GM18870 (cell line): ENCODE data around the gene SCAF11.

Experiments used
- ATAC-seq: cut with Tn5 transposase; IDR thresholded peaks from one replicate; pipeline ENCODE4 v1.9.1; 2021; ENCODE audit warnings: moderate library complexity; ENCODE audit not compliant: unreplicated experiment

The SCAF11 gene

DNA sequence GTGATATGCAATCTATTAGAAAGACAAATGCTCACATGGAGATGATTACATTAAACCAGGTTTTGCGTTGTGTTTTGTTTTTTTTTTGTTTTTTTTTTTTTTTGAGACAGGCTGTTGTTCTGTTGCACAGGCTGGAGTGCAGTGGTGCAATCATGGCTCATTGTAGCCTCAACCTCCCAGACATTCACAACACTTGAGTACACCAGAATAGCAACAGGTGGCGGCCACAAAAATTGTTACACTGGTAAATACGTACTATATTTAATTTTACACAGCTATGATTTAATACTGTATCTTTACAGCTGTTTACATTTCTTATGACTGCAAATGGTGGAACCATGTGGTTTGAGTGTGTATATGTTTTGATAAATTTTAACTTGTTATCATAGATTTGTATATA lies 60.0 kb downstream of the SCAF11 start:
- ATAC-seq, result no peak

DNA sequence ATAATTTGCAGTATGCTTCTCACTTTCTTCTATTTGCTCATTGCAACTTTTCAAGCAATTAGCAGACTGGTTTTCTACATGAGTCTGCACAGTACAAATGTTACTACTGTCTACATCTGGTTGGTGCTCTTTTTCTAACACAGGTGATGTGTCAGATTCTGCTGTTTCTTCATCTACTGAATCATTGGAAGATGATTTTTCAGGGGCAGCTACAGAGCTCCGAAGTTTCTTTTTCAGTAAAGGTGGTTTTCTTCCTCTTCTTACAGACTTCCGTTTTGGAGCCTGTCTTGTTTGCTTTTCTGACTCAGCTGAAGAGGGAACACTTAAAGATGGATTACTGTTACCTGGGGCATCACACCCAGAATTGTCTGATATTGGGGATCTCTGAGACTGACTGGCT lies 62.1 kb downstream of the SCAF11 start:
- peak; percentile 65 for ATAC-seq

DNA sequence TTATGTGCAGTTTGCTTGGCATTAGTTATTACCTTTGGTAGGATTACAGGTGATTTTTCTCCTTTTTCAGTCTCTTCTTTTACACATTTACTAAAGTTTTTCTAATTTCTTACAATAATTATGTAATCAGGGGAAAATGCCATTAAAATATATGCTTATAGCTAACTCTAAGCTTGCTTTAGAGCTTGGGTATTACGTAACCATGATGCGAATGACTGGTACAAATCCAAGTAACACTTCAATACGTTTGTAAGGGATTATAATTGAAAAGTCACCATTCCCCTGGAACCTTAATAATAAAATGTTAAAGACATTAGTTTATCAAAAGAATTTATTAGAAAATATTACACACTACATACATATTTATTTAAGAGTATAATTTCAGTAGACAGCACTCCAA lies 71.6 kb downstream of the SCAF11 start:
- ATAC-seq, result no peak

DNA sequence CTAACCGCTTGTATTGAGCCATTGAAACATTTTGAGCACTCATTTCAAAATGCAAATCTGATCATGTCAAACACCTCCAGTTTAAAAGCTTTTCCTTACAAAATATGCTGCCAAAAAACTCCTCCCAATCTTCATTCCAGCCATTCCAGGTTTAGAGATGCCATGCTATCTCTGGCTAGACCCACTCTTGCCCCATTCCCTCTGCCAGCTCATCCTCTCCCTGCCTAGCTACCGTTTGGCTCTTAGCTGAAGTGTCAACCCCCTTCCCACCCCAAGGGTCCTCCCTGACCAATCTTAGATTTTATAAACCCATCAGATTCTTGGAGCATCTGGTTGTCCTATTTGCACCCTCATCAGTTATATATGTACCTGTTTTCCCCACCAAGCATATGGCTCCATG lies 75.0 kb downstream of the SCAF11 start:
- no peak for ATAC-seq

DNA sequence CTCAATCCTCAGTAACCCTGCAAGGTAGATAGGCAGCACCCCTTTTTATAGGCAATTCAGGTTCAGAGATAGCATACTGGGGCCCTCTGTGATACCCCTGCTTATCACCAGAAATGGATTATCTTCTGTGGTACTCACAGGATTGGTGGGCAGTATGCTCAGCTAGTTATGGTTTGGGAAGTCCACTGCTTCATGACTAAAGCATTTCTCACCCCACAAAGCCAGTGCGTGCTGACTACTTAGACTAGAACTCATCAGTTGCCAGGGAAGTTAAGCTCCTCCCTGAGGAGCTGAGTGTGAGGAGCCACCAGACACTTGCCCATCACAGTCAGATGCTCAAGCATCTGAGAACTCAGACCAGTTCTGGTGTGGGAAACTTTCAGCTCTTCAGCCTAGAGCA lies 76.3 kb downstream of the SCAF11 start:
- ATAC-seq, result no peak

DNA sequence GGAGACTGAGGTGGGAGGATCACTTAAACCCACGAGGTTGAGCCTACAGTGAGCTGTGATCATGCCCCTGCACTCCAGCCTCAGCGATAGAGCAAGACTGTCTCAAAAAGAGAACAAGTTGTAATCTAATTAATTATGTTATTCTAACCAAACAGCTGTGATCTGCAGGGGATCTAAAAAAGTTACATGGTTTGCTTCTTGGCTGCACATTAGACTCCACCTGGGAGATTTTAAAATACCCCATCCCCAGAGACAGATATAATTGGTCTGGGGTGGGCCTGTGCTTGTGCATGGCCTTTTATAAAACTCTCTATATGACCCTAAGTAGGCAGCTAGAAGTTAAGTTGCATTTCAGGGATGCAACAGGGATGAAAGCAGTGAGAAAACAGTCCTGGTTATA lies 76.7 kb downstream of the SCAF11 start:
- no peak for ATAC-seq

DNA sequence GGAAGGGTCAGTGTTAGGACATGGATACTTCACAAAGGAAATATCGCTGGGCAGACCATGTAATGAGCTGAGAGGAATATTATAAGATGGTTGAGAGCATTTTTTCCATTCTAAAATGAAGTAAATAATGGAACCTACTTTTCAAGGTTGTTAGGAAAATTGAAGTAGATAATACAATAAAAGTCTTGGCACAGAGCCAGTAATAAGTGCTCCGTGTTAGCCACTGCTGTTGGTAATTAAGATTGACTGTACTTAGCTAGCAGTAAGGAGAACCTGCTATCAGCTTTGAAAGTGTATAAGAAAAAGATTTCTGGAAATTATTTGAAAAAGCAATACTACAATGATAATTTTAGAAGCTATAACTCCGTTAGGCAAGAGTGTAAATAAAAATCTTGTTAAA lies 77.6 kb downstream of the SCAF11 start:
- ATAC-seq, result no peak

DNA sequence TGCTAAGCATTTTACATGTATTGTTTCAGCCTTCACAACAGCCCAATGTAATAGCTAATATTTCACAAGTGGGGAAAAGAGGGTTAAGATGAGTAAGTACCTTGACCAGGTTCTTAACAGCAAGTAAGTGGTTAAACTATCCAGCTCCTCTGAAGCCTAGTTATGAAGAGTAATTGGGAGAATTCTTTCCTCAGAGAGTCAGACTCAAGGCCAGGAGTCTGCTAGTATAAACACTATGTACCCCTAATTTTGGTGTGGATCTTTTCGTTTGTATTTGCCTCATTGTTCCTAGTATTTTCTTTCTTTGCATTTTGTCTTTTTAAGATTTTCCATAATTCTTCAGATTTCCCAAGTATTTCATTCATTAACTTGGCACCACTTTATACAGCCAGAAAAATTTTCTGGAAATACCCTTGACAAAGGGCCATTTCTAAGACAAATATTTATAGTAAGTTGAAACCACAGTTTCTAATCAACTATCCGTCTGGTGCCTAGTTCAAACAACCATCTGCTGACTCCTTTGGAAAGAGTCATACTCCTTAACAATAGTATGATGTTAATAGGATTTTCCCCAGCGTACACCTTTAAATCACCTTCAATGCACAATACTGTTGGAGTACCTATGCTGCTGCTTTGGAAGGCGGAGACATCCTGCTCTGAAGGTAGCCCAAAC lies 81.2 kb downstream of the SCAF11 start:
- ATAC-seq, result no peak

DNA sequence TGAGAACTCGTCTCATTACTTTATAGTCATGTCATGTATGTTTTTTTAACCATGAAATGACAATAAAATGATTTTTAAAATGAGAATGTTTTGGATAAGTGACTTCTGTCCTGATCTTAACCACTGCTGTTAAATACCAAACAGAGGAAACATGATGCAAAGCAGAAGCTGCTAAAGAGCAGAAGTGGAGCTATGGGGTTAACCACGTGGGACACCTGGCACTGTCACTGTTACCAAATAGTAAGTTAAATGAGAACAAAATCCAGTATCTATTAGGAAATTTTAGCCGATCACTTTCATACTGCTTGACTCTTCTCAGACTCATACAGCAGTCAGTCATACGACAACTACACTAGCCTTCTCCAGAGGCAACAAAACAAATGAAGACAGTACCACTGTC lies 82.4 kb downstream of the SCAF11 start:
- ATAC-seq, result peak; percentile 67

DNA sequence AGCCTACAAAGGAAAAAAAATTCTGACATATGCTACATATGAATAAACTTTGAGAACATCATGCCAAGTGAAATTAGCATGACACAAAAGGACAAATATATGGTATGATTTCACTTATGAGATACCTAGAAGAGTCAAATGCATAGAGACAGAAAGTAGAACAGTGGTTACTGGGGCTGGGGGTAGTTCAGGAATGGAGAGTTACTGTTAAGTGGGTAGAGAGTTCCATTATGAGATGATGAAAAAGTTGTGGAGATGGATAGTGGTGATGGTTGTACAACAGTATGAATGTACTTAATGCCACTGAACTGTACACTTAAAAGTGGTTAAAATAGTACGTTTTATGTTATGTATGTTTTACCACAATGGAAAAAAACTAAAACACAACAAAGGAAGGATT lies 92.3 kb downstream of the SCAF11 start:
- no peak for ATAC-seq

DNA sequence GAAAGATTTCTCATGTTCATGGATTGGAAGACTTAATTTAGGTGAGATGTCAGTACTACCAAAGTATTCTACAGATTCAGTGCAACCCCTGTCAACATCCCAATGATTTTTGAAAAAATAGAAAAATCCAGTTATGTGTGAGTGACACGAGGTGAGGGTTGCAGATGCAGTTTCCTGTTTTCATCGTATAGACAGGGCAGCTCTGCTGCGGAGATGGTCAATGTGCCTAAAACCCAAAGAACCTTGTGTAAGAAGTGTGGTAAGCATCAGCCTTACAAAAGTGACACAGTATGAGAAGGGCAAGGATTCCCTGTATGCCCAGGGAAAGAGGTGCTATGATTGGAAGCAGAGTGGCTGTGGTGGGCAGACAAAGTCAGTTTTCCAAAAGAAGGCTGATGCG lies 94.4 kb downstream of the SCAF11 start:
- no peak for ATAC-seq

DNA sequence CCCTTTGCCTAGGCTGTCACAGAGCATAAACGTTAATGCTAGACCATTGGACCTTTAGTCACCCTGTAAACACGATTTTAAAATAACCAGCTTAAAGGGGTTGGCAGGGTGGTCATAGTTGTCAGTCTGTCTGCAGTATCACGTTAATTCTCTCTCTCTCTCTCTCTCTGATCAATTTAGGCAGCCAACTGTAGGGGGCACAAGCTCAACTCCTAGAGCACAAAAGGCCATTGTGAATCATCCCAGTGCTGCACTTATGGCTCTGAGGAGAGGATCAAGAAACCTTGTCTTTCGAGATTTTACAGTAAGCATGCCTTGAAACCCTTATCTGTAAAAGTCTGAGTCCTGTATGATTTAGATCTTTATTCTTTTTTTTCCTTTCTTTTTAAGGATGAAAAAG lies 97.1 kb downstream of the SCAF11 start:
- no peak for ATAC-seq

DNA sequence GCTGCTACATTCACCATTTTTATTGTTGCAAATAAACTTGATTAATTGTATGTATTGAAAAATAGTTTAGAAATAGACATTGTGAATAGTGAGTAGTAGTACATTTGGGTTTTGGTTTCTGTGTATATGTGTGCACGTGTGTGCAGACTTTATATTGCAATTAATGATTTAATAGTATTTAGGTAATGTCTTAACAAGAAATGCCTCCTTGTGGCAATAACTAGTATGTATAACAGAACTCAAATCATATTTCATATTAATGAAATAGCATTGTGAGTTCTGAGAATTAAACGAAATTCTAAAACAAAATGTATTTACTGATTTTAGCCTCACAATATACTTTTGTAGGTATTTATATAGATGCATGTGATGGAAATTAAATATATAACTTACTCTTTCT lies 100.1 kb downstream of the SCAF11 start:
- ATAC-seq, result no peak

DNA sequence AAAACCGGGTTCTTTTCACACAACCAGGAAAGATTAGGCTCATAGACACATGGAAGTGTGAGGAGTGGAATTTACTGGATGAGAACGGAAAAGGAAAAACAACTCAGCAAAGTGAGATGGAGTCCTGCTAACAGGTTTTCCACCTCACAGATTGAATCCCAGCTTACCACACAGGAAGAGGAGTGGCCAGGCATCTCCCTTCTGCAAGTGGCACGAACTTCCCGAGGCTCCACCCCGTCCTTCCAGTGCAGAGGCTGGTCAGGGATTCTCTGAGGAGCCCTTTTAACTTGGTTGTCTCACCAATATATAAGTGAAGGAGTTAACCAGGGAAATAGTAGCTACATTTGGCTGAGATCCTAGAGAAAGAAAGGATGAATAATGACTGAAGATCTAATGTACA lies 102.8 kb downstream of the SCAF11 start:
- ATAC-seq, result no peak

DNA sequence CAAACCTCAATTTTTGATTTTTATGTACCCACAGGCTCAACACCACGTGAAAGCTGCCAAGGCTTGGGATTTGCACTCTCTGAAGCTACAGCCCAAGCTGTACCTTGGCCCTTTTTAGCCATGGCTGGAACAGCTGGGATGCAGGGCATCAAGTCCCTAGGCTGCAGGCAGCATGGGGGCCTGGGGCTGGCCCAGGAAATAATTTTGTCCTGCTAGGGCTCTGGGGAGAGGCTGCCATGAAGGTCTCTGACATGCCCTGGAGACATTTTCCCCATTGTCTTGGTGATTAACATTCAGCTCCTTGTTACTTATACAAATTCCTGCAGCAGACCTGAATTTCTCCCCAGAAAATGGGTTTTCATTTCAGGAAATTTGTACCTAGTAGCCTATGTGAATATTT lies 103.7 kb downstream of the SCAF11 start:
- no peak for ATAC-seq

DNA sequence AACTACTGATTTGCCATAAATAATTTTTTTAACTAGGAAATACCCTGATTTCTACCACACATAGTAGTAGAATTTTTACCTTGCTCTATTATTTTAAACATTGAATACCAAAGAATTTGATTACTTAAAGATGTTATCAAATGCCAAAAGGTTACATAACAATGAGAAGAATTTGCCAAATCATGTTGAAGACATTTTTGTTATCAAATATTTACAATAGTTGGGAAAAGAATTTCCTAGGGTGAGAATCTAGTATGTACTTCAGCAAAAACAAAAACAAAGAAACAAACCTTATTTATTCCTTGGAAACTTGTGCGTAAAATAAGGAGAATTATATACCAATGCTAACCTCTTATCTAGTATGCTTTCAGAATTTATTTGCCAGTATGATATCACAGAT lies 107.2 kb downstream of the SCAF11 start:
- ATAC-seq, result no peak

DNA sequence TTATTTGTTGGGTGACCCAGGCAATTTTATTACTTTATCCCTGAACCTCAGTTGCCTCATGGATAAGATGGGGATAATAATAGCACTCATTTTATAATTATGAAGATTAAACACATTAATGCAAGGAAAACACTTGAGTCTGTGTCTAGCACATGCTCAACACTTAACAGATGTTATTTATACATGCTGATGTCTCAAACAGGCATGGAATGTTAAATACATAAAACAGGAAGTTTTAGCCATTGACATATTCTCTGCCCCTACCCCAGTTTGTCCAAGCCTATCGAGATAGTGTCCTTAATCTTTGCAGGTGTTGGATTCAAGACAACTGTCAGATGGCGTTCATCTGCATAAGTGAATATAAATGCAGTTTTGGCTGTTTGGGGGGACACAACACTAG lies 109.8 kb downstream of the SCAF11 start:
- ATAC-seq, result no peak

DNA sequence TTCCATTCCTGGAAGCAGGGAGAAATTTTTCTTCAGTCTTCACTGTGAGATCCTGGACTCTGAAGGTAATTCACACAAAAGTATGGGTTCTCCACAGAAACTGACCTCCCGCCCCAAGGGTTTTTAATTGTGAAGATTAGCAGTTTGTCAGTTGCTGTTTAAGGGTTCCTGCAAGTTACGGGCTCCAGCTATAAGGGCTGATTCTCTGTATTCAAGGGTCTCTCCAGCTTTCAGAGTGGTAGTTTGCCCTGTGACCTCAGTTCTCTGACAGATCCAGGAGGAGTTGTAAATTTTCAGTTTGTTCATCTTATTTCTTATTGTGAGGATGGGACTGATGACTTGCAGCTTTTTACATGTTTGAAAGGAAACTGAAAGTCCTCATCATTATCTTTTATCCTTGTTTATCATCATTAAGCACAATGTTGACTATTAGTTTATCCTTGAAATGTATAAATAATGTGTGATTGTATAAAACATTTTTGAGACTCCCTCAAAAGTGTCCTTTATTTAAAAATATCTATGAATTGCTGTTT lies 110.9 kb downstream of the SCAF11 start:
- no peak for ATAC-seq

DNA sequence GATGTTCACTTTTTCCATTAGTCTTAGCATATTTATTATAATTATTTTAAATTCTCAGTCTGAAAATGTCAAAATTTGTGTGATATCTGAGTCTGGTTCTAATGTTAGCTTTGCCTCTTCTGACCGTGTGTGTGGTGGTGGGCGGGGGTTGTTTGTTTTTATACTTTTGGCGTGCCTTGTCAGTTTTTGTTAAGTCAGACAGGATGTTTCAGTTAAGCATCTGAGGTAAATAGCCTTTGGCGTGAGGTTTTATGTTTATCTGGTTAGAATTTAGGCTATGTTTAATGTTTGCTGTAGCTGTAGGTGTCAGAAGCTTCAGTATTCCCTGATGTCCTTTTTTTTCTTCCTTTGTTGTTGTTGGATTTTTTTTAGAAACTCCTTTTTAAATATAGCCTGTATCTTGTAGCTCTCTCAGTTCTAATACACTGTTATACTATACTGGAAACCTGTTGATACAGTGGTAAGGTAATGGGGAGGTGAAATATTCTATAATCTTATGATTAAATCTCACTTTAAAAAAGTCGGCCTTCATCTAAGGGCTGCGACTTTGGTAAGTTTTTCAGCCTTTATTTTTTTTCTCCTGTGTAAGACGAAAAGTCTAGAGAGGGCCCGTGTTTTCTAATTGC lies 111.6 kb downstream of the SCAF11 start:
- ATAC-seq, result no peak

DNA sequence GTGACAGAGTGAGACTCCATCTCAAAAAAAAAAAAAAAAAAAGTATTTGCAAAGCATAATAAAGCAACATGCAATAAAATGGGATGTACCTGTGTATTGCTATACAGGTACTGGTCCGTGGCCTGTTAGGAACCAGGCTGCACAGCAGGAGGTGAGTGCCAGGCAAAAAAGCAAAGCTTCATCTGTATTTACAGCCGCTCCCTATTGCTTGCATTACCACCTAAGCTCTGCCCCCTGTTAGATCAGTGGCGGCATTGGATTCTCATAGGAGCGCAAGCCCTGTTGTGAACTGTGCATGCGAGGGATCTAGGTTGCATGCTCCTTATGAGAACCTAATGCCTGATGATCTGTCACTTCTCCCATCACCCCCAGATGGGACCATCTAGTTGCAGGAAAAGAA lies 113.3 kb downstream of the SCAF11 start:
- no peak for ATAC-seq

DNA sequence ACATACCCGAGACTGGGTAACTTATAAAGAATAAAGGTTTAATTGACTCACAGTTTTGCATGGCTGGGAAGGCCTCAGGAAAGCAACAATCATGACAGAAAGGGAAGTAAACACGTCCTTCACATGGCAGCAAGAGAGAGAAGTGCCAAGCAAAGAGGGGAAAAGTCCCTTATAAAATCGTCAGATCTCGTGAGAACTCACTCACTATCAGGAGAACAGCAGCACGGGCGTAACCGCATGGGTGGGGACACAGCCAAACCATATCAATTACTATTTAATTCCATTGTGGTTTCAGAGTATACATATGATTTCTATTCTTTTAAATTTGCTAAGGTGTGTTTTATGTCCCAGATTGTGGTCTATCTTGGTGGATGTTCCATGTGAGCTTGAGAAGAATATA lies 117.9 kb downstream of the SCAF11 start:
- ATAC-seq, result no peak
